Stomach (tissue), 4 donors: ENCODE data around the gene ROBO1.

Experiments
- CTCF ChIP-seq, 7 experiments: fragments of 450-650 bp in 4 of 7; fragments of 200-600 bp in 3 of 7; sonication (generic) in 3 of 7; IDR thresholded peaks; one replicate each; pipeline ENCODE4 v1.5.1; 2016 to 2019; ENCODE audit warnings: antibody characterized with exemption in 7 of 7, control low read depth in 2 of 7, mild to moderate bottlenecking in 1 of 7
- EP300 ChIP-seq: sonication (generic); formaldehyde crosslinking; IDR thresholded peaks from one replicate; pipeline ENCODE4 v1.6.1; 2017; ENCODE audit warnings: antibody characterized with exemption
- POLR2AphosphoS5 ChIP-seq, 3 donors: sonication (generic); formaldehyde crosslinking; IDR thresholded peaks; one replicate each; pipeline ENCODE4 v1.6.1; 2016; ENCODE audit warnings: antibody characterized with exemption in 3 of 3

- no peak for TF ChIP-seq EP300
- no peak for TF ChIP-seq POLR2AphosphoS5 (IDR thresholded peaks at IDR 0.05)
- no peak for TF ChIP-seq CTCF (IDR thresholded peaks at IDR 0.05)
Measured at GRCh38 chr3:79555655-79556054, 212.1 kb downstream of the ROBO1 start.
